Measurements from ENCODE around the gene CRLF3. TPM values are rescaled to one million over a fixed set of nuclear protein-coding genes. Genes with fewer than 3 reads are reported as not detected.
A peak's percentile ranks its signal among the peaks of the same experiment; 100 is the strongest.

Gene CRLF3
- total and polyA plus RNA-seq, 10 of the 15 experiments (the other 5 are each of a cell fraction or from before 2014, with no cell fraction given), result 10.0 to 39.2 (median 26.7) TPM

- Histone ChIP-seq H3K4me1 (ENCODE audit: control insufficient read depth, insufficient read depth, low read length) (peaks cover 7% of the 10 kb centered on the region), H3K27ac (ENCODE audit: control insufficient read depth, insufficient read depth) (no peak overlapping the region), H3K4me3 (no peak overlapping the region), H3K36me3 (ENCODE audit: control insufficient read depth in 2 of 2, insufficient read depth in 2 of 2, low read length in 1 of 2) (peaks cover 2 to 25% of the 10 kb centered on the region in 2 experiments), H3K79me2 (ENCODE audit: control insufficient read depth, insufficient read depth, low read length) (peaks cover 13% of the 10 kb centered on the region), H3K4me2 (ENCODE audit: control insufficient read depth, insufficient read depth) (no peak overlapping the region), H4K20me1 (ENCODE audit: control insufficient read depth, insufficient read depth) (no peaks in the 10 kb centered on the region), H3K9ac (ENCODE audit: control insufficient read depth, insufficient read depth, low read length) (no peak overlapping the region), H3K9me3 (replicated peaks; ENCODE audit: control insufficient read depth, insufficient read depth, low read length) (no peaks in the 10 kb centered on the region; the same call in 2 of the 3 replicates), H2AFZ (ENCODE audit: control insufficient read depth, low read depth, low read length) (no peak overlapping the region), H3K27me3 (replicated peaks in 1 of 2; ENCODE audit: control insufficient read depth in 2 of 2, insufficient read depth in 2 of 2, low read length in 1 of 2) (no peaks in the 10 kb centered on the region)
- CTCF ChIA-PET, result no interaction called here
- SMC1A ChIA-PET (ENCODE audit: uncharacterized antibody, unreplicated experiment), result no interaction called here
- in situ Hi-C loops (cut with MboI) (no loop called here), intact Hi-C loops (cut with micrococcal nuclease; ENCODE audit: unreplicated experiment) (no loop called here)
- TF ChIP-seq SMAD5 (IDR thresholded peaks at IDR 0.05; ENCODE audit: low read depth), result no peak
- TF ChIP-seq SREBF1 (IDR thresholded peaks at IDR 0.05; ENCODE audit: low read length), result no peak
- no peak for TF ChIP-seq FOXK2 (IDR thresholded peaks at IDR 0.05)
- no peak for TF ChIP-seq SREBF2 (IDR thresholded peaks at IDR 0.05; ENCODE audit: low read length)
- TF ChIP-seq EP300 (IDR thresholded peaks at IDR 0.05; ENCODE audit: borderline replicate concordance in 1 of 2, control insufficient read depth in 1 of 2, low read depth in 2 of 2, low read length in 2 of 2), result no peak
- POLR2A ChIA-PET, result no interaction called here
- DNase-seq (ENCODE audit: low read depth, low spot score) (no peak), ATAC-seq (no peak), FAIRE-seq (no peak)
- no TSS peak for BruUV-seq (replicated peaks)
- RAD21 ChIA-PET (ENCODE audit: unreplicated experiment), result interaction anchor here (0.5 kb wide), 1 partner anchor 1148 kb away, joined by 3 read pairs; no protein-coding TSS in a partner anchor
- WGBS (ENCODE audit: insufficient coverage, insufficient replicate concordance, low lambda C conversion rate, missing lambda C conversion rate), result 90% methylated on average over 1 of the region's 1 CpG
These were observed 22.8 kb downstream of the CRLF3 start for GRCh38 chr17:30801671-30802070.

- no peaks in the 10 kb centered on the region for H3K9me3 ChIP-seq (replicated peaks; ENCODE audit: control insufficient read depth, insufficient read depth, low read length)
- DNase-seq (ENCODE audit: low read depth, low spot score) (no peak), FAIRE-seq (peak; percentile 88), ATAC-seq (peak; percentile 59)
- ChIA-PET SMC1A (ENCODE audit: uncharacterized antibody, unreplicated experiment) (no interaction called here), CTCF (interaction anchor here (0.9 to 1.4 kb wide), 3 partner anchors 9 to 31 kb away, joined by 3 read pairs; no protein-coding TSS in a partner anchor), RAD21 (ENCODE audit: unreplicated experiment) (no interaction called here), POLR2A (interaction anchor here (0.6 kb wide), 1 partner anchor 65 kb away, joined by 4 read pairs; no protein-coding TSS in a partner anchor)
- H4K20me1 ChIP-seq (ENCODE audit: control insufficient read depth, insufficient read depth), result no peaks in the 10 kb centered on the region
- H3K4me3 ChIP-seq, result no peak overlapping the region
- BruUV-seq (replicated peaks), result no TSS peak
- no peak overlapping the region for H3K4me2 ChIP-seq (ENCODE audit: control insufficient read depth, insufficient read depth)
- in situ Hi-C loops (cut with MboI) (no loop called here), intact Hi-C loops (cut with micrococcal nuclease; ENCODE audit: unreplicated experiment) (no loop called here)
- H3K36me3 ChIP-seq (ENCODE audit: control insufficient read depth in 2 of 2, insufficient read depth in 2 of 2, low read length in 1 of 2), result peaks cover 5 to 24% of the 10 kb centered on the region in 2 experiments
- 1% methylated on average over 4 of the region's 4 CpGs for WGBS (ENCODE audit: insufficient coverage, insufficient replicate concordance, low lambda C conversion rate, missing lambda C conversion rate)
- TF ChIP-seq ATF2 (IDR thresholded peaks at IDR 0.05; ENCODE audit: low read length), result no peak
- peak; percentile 38; the same call in 1 of the 2 replicates for TF ChIP-seq IRF4 (IDR thresholded peaks at IDR 0.05; ENCODE audit: low read depth, low read length)
- TF ChIP-seq CTCF (IDR thresholded peaks at IDR 0.05 in 2 of 3, conservative IDR thresholded peaks at IDR 0.05 in 1 of 3; ENCODE audit: control insufficient read depth in 2 of 3, extremely low read depth in 1 of 3, insufficient read depth in 1 of 3, low read depth in 3 of 3, low read length in 3 of 3), result no peak
- peak; percentile 82 for TF ChIP-seq JUNB (IDR thresholded peaks at IDR 0.05)
- TF ChIP-seq RUNX3 (IDR thresholded peaks at IDR 0.05; ENCODE audit: low read length), result peak; percentile 70
- no peak for TF ChIP-seq ZSCAN29 (IDR thresholded peaks at IDR 0.05)
- peak; percentile 19; the same call in 1 of the 2 replicates for TF ChIP-seq NFIC (IDR thresholded peaks at IDR 0.05; ENCODE audit: low read depth, low read length)
- TF ChIP-seq CREM (IDR thresholded peaks at IDR 0.05; ENCODE audit: low read depth), result 0 out of 2 replicates have a peak, but pooled peaks have one; percentile 12
- no peak overlapping the region for H3K9ac ChIP-seq (ENCODE audit: control insufficient read depth, insufficient read depth, low read length)
- H3K27me3 ChIP-seq (replicated peaks in 1 of 2; ENCODE audit: control insufficient read depth in 2 of 2, insufficient read depth in 2 of 2, low read length in 1 of 2), result no peaks in the 10 kb centered on the region
- no peak overlapping the region for H3K27ac ChIP-seq (ENCODE audit: control insufficient read depth, insufficient read depth)
- H3K79me2 ChIP-seq (ENCODE audit: control insufficient read depth, insufficient read depth, low read length), result no peaks in the 10 kb centered on the region
- H2AFZ ChIP-seq (ENCODE audit: control insufficient read depth, low read depth, low read length), result no peak overlapping the region
- H3K4me1 ChIP-seq (ENCODE audit: control insufficient read depth, insufficient read depth, low read length), result no peaks in the 10 kb centered on the region
These were observed 28.5 kb downstream of the CRLF3 start for GRCh38 chr17:30796016-30796415.

All from GM12878 (cell line).